CD4-positive, alpha-beta T cell treated with Interleukin-2 at 100 ng/mL for 4 hours (primary cell): ENCODE data around the gene RIT2.
"Not testable (repeated sequence)": the region's sequence is repeated elsewhere in the genome, so short reads cannot be mapped to it uniquely, and the experiment has no call there.

ENCODE experiments used
- DNase-seq: peaks from one replicate; pipeline ENCODE4 v3.0.0-alpha.2; 2020; ENCODE audit warnings: low spot score

RIT2 gene

DNA sequence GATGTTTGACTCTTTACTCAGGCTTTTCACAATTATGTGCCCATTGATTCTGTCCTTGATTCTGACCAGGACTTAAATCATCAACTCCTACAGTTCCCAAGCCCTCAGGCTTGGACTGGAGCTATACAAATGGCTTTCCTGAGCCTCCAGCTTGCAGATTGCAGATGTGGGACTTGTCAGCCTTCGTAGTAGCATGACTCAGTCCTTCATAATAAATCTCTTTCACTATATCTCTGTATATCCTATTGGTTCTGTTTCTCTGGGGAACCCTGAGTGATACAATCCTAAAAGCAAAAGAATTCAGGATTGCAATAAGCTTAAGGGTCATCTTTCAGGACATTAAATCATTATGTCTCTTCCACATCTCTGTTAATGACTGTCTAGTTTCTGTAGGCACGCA, 356.6 kb downstream of the RIT2 start:
- no peak for DNase-seq

DNA sequence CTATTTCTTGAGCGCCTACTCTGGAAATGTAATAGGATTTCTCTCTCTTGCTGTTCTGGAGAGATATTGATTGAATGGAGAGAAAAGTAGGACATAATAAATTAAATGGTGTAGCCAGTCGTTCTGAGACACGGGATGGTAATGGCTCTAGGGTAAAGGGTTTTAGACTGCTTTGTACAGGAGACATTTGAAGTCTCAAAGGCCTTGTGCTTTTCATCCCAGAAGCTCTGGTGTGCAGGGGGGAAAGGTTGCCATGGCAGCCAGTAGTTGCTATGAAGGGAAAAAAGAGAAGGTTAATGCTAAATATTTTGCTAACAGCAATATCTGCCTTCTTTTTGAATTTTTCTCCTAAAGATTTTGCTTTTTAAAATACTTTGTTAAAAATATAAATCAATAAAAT, 359.3 kb downstream of the RIT2 start:
- no peak for DNase-seq

DNA sequence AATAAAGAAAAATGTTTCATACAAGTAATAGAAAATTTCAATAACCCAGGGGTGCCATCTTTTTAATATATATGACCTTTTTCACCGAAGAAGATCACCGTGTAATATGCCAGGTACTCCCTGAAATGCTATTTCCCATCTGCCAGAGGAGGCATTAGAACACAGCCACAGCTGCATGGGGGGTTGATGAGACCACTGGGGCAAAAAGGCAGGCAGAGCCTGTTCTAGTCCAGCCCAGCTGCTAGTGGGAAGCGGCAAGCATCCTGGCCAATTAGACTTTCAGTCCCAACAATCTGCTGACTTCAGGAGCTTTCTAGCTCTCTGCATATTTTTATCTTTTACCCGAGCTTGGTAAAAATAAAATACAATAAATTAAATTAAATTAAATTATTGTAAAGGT, 362.6 kb downstream of the RIT2 start:
- DNase-seq = no peak

DNA sequence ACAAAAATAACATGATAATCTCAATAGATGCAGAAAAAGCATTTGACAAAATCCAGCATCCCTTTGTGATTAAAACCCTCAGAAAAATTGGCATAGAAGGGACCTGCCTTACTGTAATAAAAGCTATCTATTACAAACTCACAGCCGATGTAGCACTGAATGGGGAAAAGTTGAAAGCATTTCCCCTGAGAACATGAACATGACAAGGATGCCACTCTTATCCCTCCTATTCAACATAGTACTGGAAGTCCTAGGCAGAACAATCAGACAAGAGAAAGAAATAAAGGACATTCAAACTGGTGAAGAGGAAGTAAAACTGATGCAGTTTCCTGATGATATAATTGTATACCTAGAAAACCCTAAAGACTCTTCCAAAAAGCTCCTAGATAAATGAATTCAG, 368.7 kb downstream of the RIT2 start:
- no peak for DNase-seq

DNA sequence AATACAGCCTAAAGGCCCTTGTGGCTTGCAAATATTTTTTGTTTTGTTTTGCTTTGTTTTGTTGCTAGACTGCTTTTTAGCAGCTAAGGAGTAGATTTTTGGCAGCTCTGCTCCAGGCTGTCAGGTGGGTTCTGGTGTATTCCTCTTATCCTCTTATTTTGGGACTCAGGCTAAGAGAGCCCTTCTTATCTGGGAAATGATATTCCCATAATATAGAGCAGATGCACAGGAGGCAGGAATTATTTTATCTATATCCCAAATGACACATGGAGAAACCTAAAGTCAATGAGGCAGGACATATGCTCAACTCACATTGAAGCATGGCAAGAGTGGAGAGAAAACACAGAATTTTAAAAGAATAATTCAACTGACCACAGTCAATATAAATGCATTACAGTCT, 369.6 kb downstream of the RIT2 start:
- no peak for DNase-seq

DNA sequence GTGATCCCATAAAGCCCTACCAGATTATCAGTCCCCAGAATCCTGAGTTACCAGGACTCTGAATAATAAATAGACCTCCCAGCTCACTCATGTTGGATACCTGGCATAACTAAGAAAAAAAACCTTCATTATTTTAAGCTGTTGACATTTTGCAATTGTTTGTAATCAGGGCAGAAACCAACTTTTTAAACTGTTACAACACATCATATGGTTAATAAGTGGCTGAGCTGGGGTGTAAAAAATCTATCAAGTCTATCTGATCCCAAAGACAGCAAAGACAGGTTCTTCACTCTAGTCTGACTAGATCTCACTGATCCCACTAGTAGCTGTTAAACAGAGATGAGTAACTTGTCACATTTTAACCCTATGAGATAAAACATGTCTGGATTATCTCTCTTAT, 370.3 kb downstream of the RIT2 start:
- DNase-seq = no peak

DNA sequence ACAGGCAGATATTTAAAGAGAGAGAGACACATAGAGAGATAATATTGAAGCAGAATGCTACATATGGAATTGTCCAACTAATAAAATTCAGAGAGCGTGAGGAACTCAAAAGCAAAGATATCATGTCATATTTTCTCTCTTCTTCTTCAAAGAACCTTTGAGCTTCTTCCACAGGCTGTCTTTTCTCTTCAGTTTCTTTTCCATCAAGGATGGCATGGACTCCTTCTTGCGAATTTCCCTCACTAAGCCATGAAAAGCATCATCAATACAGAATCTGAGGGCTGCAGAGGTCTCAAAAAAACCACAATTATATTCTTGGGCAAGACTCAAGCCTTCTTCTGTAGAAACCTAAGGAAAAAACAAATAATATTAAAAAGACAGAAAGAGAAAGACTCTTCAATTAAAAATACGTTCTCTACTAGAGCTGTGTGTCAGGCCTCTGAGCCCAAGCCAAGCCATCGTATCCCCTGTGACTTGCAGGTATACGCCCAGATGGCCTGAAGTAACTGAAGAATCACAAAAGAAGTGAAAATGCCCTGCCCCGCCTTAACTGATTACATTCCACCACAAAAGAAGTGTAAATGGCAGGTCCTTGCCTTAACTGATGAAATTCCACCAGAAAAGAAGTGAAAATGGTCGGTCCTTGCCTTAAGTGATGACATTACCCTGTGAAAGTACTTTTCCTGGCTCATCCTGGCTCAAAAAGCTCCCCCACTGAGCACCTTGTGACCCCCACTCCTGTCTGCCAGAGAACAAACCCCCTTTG, 371.9 kb downstream of the RIT2 start:
- DNase-seq = no peak

DNA sequence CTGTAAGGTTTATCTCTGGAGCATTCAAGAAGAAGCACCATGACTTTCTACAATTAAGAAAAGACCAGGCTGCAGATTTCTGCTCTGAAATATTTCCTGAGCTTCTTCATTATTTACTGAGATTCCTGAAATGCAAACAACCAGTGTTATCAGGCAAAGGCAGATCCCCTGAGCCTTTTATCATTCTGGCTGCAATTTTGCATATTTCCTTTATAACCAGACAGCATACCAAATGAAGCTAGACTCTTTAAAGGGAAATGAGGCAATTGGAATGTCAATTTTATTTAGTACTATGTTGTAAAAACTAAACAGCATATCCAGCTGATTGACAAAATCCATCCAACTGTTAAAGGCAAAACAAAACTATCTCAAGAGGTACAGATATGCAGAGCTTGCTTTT, 372.5 kb downstream of the RIT2 start:
- no peak for DNase-seq

DNA sequence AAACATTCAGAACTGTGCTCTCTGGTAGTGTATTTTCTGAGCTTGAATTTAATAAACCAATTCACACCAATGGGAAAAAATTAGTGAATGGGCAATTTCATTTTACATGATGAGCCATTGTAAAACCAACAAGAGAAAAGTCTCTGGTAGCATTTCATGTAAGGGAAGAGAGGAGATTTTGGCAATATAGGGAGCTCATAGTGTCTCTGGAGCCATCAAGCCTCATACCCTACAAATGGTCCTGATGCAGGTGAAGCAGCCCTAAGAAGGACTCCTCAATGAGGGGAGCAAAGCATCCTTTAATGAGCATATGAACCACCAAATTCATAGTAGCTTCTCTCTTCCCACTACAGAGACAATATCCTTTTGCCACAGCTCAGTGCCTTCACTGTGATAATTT, 373.0 kb downstream of the RIT2 start:
- no peak for DNase-seq

DNA sequence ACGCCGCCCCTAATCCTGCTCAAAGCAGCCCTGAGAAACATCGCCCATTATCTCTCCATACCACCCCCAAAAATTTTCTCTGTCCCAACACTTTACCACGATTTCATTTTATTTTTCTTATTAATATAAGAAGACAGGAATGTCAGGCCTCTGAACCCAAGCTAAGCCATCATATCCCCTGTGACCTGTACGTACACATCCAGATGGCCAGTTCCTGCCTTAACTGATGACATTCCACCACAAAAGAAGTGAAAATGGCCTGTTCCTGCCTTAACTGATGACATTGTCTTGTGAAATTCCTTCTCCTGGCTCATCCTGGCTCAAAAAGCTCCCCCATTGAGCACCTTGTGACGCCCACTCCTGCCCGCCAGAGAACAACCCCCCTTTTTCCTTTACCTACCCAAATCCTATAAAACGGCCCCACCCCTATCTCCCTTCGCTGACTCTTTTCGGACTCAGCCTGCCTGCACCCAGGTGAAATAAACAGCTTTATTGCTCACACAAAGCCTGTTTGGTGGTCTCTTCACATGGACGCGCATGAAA, 373.6 kb downstream of the RIT2 start:
- not testable (repeated sequence) for DNase-seq

DNA sequence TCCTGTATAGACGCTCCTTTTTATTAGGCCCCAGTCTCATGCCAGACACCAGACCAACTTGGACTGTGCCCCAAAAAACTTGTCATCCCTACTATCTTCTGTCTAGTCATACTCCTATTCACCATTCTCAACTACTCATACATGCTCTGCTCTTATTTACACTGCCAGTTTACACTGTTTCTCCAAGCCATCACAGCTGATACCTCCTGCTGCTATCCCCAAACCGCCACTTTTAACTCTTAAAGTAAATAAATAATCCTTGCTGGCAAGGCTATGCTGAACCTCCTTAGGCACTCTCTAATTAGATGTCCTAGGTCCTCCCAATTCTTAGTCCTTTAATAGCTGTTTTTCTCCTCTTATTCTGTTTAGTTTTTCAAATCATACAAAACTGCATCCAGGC, 374.2 kb downstream of the RIT2 start:
- DNase-seq = not testable (repeated sequence)

DNA sequence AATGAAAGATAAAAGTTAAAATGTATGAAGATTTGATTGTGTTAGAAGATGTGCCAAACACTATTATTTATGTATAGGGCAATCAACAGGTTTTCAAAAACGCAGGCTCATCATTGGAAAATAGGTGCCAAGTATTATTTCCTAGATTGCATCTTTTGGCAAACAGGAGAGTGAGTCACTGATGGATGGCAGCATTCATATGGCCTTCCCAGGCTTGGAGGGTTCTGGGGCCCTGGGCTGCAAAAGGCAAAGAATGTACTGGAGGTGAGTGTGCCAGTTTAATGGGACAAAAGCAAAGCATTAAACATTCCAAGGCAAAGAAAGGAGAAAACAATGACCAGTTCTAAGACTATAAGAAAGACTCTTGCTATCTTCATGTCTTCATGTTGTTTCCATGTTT, 379.4 kb downstream of the RIT2 start:
- no peak for DNase-seq

DNA sequence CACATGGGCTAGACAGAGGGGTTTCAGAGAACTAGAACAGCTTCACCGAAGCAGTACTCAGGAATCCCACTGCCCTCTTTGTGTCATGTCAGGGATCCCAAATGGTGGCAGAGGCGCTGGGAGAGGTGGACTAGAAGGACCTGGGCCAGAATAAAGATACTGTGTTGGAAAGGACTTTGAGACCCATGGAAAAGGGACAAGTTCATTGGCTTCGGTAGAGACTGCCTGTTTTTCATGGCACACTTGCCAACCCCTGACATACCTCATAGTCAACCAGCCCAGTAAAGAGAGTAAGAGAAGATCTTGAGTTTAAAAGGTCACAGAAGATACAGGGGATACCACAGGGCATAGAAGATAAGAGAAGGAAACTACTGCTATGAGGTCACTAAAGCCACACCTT, 381.0 kb downstream of the RIT2 start:
- no peak for DNase-seq

DNA sequence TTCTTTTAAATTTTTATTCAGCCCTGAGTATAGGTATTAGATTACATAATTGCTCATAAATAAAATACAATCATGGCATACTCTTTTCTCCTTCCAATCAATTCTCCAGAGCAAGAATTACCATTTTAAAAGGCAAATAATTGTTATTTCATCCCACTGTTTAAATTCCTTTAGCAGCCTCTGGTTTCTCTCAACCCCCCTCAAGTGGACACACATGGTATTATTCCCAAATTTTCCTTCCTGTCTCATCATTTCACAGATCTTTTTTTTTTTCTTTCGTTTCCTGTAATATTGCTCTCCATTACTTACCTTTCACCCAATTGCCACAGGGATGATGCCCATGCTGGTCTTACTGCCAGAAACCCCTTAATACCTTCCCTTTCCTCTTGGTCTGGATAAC, 385.2 kb downstream of the RIT2 start:
- no peak for DNase-seq

DNA sequence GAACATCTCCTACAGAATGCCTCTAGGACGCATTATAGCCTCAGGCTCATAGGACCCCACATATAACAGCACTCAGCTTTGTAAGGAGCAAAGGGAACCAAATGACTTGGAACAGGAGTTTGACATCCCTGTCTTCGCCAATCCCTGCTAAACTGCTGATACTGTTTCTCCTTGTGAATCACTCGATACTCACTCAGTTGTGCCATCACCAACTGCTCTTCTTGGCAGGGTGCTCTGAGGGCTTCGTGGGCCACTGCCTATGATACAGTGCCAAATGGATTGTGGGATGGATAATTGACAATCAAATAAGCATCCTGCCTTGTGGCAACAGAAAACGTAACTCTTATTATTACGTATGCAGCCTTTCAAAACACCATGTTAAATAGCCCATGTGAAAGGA, 396.3 kb downstream of the RIT2 start:
- DNase-seq = no peak

DNA sequence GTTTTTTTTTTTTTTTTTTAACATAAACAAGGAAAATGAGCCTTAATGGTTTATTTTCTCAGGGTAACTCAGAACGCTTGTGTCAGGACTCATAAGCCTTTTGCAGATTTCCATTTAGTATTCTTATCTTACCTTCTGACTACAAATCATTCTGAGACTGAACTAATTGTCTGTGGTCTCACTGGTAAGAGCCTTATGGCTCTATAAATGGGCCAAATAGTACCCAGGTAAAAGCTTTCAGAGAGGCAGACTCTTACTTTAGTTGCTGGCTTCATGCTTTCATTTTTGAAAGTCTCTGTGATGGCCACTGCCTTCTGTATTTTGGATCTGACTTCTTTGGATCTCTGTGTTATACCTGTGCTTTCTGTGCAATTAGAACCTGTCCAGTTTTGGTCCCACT, 403.4 kb downstream of the RIT2 start:
- DNase-seq = no peak

DNA sequence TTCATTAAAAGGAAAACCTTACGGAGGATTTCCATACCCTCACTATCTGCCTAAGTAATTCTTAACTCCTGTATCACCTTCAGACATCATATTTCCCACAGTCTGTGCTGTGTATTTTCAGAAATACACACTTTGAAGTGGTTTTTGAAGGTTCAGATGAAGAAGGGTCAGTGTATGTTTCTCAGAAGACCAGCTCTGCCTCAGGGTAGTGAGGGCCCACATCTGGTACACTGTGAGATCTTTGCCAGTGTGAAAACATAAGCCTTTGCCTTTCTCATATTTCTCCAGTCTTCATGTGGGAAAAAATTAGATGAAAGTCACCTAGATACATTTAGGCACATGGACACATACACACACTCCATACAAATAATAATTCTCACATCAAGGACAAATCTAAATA, 408.4 kb downstream of the RIT2 start:
- no peak for DNase-seq

DNA sequence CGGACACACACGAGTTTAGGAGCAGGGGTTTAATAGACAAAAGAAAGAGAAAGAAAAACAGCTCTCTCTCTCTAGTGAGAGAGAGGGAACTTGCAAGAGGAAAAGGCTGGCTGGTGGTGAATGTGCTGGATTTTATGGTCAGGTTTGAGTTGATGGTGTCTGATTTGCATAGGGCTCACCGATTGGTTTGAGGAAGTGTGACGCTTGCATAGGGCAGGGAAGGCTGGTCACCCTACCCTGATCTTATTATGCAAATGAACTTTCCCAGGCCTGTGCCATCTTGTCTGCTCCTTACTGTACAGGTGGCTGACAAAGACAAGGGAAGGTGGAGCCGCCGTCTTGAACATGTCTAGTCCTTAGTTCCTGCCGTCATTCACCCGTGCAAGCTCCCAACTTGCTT, 408.9 kb downstream of the RIT2 start:
- no peak for DNase-seq

DNA sequence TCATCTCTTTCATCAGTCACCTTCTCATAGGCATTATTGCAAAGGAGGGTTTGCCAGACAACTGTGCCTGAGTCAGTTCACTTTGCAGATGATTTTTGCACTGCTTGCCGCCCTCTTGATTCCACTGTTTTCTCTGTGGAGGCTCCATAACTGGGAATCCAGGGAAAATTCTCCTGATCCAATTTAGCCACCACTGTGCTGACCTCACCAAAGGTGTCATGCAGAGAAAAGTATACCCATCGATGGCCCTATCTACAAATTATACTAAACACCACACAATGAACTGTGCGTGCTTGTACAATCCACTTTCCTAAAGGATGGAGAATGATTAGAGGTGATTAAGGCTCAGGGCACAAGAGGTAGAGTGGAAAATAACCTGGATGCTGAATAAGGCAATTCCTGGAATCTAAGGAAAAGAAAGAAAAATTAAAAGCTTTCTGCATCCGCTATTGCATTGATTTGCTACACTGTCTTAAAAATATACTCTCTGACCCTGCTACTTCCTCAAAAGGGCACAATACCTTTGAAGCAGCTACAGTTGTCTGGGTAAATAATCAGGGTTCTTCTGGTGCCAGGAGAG, 409.4 kb downstream of the RIT2 start:
- DNase-seq = no peak
